Testis (tissue), 2 donors: ENCODE data around the gene NUMB.

ENCODE experiments used
- POLR2A ChIP-seq: fragments of 450-650 bp; IDR thresholded peaks from one replicate; pipeline ENCODE4 v1.6.1; 2017; ENCODE audit warnings: antibody characterized with exemption, mild to moderate bottlenecking, moderate library complexity
- TF ChIP-seq, protein P1 (sequence below), 3 experiments: fragments of 450-650 bp in 2 of 3; fragments of 200-600 bp in 1 of 3; sonication (generic) in 1 of 3; IDR thresholded peaks; one replicate each; pipeline ENCODE4 v1.5.1; 2016 to 2019; ENCODE audit warnings: antibody characterized with exemption in 3 of 3, mild to moderate bottlenecking in 2 of 3, moderate library complexity in 1 of 3

DNA sequence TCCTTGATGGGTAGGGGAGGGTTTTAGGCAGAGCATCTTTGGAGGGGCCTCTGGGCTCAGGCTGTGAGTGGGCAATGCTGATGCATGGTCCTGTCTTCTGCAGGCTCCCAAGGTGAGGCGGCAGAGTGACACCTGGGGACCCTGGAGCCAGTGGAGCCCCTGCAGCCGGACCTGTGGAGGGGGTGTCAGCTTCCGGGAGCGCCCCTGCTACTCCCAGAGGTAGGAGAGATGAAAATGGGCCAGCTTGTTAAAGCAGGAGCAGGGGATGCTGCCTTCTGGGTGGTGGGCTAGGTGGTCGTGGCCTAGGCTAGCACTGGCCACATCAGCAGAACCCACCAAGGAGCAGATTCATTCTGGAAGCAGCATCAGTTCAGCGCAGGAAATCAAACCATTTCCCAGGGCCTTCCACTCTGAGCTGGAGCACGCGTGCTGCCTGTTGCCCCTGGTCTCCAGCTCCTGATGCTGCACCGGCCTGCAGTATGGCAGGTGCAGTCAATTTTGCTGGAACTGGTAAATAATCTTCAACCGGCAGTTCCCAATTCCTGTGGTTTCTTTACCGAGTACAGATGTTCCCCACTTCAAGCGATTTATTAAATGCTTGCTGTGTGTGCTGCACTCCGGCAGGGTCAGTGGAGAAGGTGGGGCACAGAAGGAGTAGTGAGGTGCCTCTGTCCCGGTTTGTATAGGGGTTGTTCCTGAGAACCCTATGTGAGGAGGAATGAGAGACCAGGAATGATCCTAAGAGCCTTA lies 213.6 kb downstream of the NUMB start:
- TF ChIP-seq, protein P1, sequence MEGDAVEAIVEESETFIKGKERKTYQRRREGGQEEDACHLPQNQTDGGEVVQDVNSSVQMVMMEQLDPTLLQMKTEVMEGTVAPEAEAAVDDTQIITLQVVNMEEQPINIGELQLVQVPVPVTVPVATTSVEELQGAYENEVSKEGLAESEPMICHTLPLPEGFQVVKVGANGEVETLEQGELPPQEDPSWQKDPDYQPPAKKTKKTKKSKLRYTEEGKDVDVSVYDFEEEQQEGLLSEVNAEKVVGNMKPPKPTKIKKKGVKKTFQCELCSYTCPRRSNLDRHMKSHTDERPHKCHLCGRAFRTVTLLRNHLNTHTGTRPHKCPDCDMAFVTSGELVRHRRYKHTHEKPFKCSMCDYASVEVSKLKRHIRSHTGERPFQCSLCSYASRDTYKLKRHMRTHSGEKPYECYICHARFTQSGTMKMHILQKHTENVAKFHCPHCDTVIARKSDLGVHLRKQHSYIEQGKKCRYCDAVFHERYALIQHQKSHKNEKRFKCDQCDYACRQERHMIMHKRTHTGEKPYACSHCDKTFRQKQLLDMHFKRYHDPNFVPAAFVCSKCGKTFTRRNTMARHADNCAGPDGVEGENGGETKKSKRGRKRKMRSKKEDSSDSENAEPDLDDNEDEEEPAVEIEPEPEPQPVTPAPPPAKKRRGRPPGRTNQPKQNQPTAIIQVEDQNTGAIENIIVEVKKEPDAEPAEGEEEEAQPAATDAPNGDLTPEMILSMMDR (IDR thresholded peaks at IDR 0.05): no peak
- no peak for TF ChIP-seq POLR2A
